Hematopoietic multipotent progenitor cell (in vitro differentiated cells): ENCODE results near the gene KIF19. TPM values are rescaled to one million over a fixed set of nuclear protein-coding genes. Genes with fewer than 3 reads are reported as not detected.
A peak's percentile ranks its signal among the peaks of the same experiment; 100 is the strongest.
"Not testable (repeated sequence)": the region's sequence is repeated elsewhere in the genome, so short reads cannot be mapped to it uniquely, and the experiment has no call there.

Experiments used
- DNase-seq, 3 donors: peaks; one replicate each; pipeline ENCODE4 v3.0.0-alpha.2; 2011 to 2015; ENCODE audit warnings: low read depth in 2 of 3, low spot score in 2 of 3
- total RNA-seq: library from RNA; depleted of rRNA; stranded (reverse); fragments of >200 nt; gene quantifications from one replicate; pipeline ENCODE4 v1.2.3, GENCODE V29; 2012

Gene KIF19
- under 0.01 TPM for total RNA-seq

- DNase-seq: peak; percentile 19 to 65 (median 48)
Observed at GRCh38 chr17:74325743-74326379, at the start of gene KIF19. TSS of gene KIF19 (plus strand) at chr17:74326226. CDS start at chr17:74326350, 124 bp downstream.

GRCh38 chr17:74276541-74277009, 49.5 kb upstream of the KIF19 start:
- DNase-seq: no peak

GRCh38 chr17:74277935-74278334, 48.1 kb upstream of the KIF19 start:
- no peak for DNase-seq

GRCh38 chr17:74279617-74280016, 46.4 kb upstream of the KIF19 start:
- not testable (repeated sequence) for DNase-seq

- peak in 1 of 3 donors; percentile 39 for DNase-seq
Observed at GRCh38 chr17:74280093-74280513, 45.9 kb upstream of the KIF19 start.

- no peak for DNase-seq
Observed at GRCh38 chr17:74281799-74282198, 44.2 kb upstream of the KIF19 start.

- not testable (repeated sequence) for DNase-seq
Observed at GRCh38 chr17:74282274-74282586, 43.8 kb upstream of the KIF19 start.

GRCh38 chr17:74282587-74283370, 43.2 kb upstream of the KIF19 start:
- peak; percentile 36 to 71 (median 54) for DNase-seq

GRCh38 chr17:74283371-74283673, 42.7 kb upstream of the KIF19 start:
- no peak for DNase-seq

- no peak for DNase-seq
Observed at GRCh38 chr17:74287031-74287602, 38.9 kb upstream of the KIF19 start.

GRCh38 chr17:74288785-74289184, 37.2 kb upstream of the KIF19 start:
- no peak for DNase-seq

- DNase-seq: no peak
Observed at GRCh38 chr17:74289688-74290087, 36.3 kb upstream of the KIF19 start.

GRCh38 chr17:74290340-74290739, 35.7 kb upstream of the KIF19 start:
- no peak for DNase-seq

GRCh38 chr17:74292495-74292894, 33.5 kb upstream of the KIF19 start:
- no peak for DNase-seq

- no peak for DNase-seq
Observed at GRCh38 chr17:74295625-74296547, 30.1 kb upstream of the KIF19 start.

- DNase-seq: peak in 2 of 3 donors; percentile 76 to 83
Observed at GRCh38 chr17:74296548-74296936, 29.5 kb upstream of the KIF19 start.

- no peak for DNase-seq
Observed at GRCh38 chr17:74297941-74298340, 28.1 kb upstream of the KIF19 start.

- DNase-seq: no peak
Observed at GRCh38 chr17:74298778-74299177, 27.2 kb upstream of the KIF19 start.

- DNase-seq: no peak
Observed at GRCh38 chr17:74299226-74300009, 26.6 kb upstream of the KIF19 start.

GRCh38 chr17:74303305-74303704, 22.7 kb upstream of the KIF19 start:
- DNase-seq: no peak
